GM12878 (cell line): ENCODE data around the gene VAV2. TPM values are rescaled to one million over a fixed set of nuclear protein-coding genes. Genes with fewer than 3 reads are reported as not detected.

Experiments used
- ATAC-seq: fragments of 200-7000 bp; cut with Tn5 transposase; 3 replicates; pipeline ENCODE4 v1.9.1; 2020; ENCODE audit warnings: mild to moderate bottlenecking, moderate library complexity
- BruUV-seq: library from RNA; stranded (reverse); fragments of 400-500 nt; replicated peaks from 2 replicates; lab custom pipeline; 2021; lab: Mats Ljungman, UMichigan
- CTCF ChIA-PET: fragments of 300-600 bp; sonication (Branson Sonifier 250); formaldehyde crosslinking; extraction: SDS; loops from one replicate; lab custom pipeline; 2021; ENCODE audit warnings: inconsistent platforms; lab: Yijun Ruan, JAX
- POLR2A ChIA-PET: fragments of 350-600 bp; formaldehyde crosslinking; extraction: SDS; loops from one replicate; lab custom pipeline; 2021; ENCODE audit warnings: inconsistent platforms; lab: Charles Lee
- RAD21 ChIA-PET: fragments of 300-600 bp; sonication (Branson Sonifier 250); formaldehyde crosslinking; loops from one replicate; lab custom pipeline; 2023; ENCODE audit warnings: antibody characterized with exemption; ENCODE audit not compliant: unreplicated experiment; lab: Charles Lee
- SMC1A ChIA-PET: fragments of 300-600 bp; sonication (Branson Sonifier 250); formaldehyde crosslinking; loops from one replicate; lab custom pipeline; 2023; ENCODE audit not compliant: unreplicated experiment, uncharacterized antibody; lab: Charles Lee
- DNase-seq: peaks from one replicate; pipeline ENCODE4 v3.0.0-alpha.2; 2011; ENCODE audit warnings: low read depth, low spot score
- FAIRE-seq: peaks from 3 replicates; lab custom pipeline; 2011; peaks lifted over from hg19 to GRCh38; lab: Jason Lieb, UNC
- H2AFZ ChIP-seq: 2 replicates; pipeline ENCODE4 v1.6.0; 2011; ENCODE audit warnings: low read depth, low read length, control low read depth; ENCODE audit not compliant: control insufficient read depth
- H3K27ac ChIP-seq: 2 replicates; pipeline ENCODE4 v1.5.1; 2011; ENCODE audit warnings: control low read depth; ENCODE audit not compliant: control insufficient read depth, insufficient read depth
- H3K27me3 ChIP-seq, 2 experiments: replicated peaks in 1 of 2; 2 replicates each; pipeline versions ENCODE4 v1.6.0 to v1.6.1; 2011; ENCODE audit warnings: low read length in 1 of 2; ENCODE audit not compliant: control insufficient read depth in 2 of 2, insufficient read depth in 2 of 2
- H3K36me3 ChIP-seq, 2 experiments: 2 replicates each; pipeline ENCODE4 v1.5.1; 2011; ENCODE audit warnings: low read length in 1 of 2; ENCODE audit not compliant: control insufficient read depth in 2 of 2, insufficient read depth in 2 of 2
- H3K4me1 ChIP-seq: 2 replicates; pipeline ENCODE4 v1.6.1; 2011; ENCODE audit warnings: mild to moderate bottlenecking, low read length, moderate library complexity, mixed read lengths; ENCODE audit not compliant: control insufficient read depth, insufficient read depth
- H3K4me2 ChIP-seq: 2 replicates; pipeline ENCODE4 v1.6.0; 2011; ENCODE audit warnings: control low read depth; ENCODE audit not compliant: control insufficient read depth, insufficient read depth
- H3K4me3 ChIP-seq: fragments of 200-600 bp; sonication (generic); 2 replicates; pipeline ENCODE4 v1.5.1; 2016
- H3K79me2 ChIP-seq: 2 replicates; pipeline ENCODE4 v1.6.0; 2011; ENCODE audit warnings: low read length; ENCODE audit not compliant: control insufficient read depth, insufficient read depth
- H3K9ac ChIP-seq: 2 replicates; pipeline ENCODE4 v1.8.0; 2011; ENCODE audit warnings: low read length, control low read depth, mixed read lengths; ENCODE audit not compliant: control insufficient read depth, insufficient read depth
- H3K9me3 ChIP-seq: replicated peaks from 3 replicates; pipeline ENCODE4 v1.5.1; 2011; ENCODE audit warnings: mild to moderate bottlenecking, low read length; ENCODE audit not compliant: control insufficient read depth, insufficient read depth
- H4K20me1 ChIP-seq: 2 replicates; pipeline ENCODE4 v1.6.0; 2011; ENCODE audit not compliant: control insufficient read depth, insufficient read depth
- KDM1A ChIP-seq: fragments of 200-600 bp; sonication (generic); IDR thresholded peaks from 2 replicates; pipeline ENCODE4 v1.6.1; 2016; ENCODE audit warnings: borderline replicate concordance
- KLF5 ChIP-seq: fragments of 450-650 bp; IDR thresholded peaks from 2 replicates; pipeline ENCODE4 v1.6.1; 2014; ENCODE audit warnings: mild to moderate bottlenecking; ENCODE audit not compliant: partially characterized antibody
- MTA3 ChIP-seq: IDR thresholded peaks from 2 replicates; pipeline ENCODE4 v1.6.1; 2012; ENCODE audit warnings: low read length, inconsistent platforms, borderline replicate concordance
- MYC ChIP-seq: IDR thresholded peaks from 2 replicates; pipeline ENCODE4 v1.6.1; 2011; ENCODE audit warnings: mild to moderate bottlenecking, low read length, moderate library complexity, inconsistent platforms; ENCODE audit not compliant: insufficient read depth, insufficient replicate concordance, insufficient read length, severe bottlenecking
- NFXL1 ChIP-seq: fragments of 450-650 bp; IDR thresholded peaks from 2 replicates; pipeline ENCODE4 v1.6.1; 2017; ENCODE audit warnings: antibody characterized with exemption, mild to moderate bottlenecking, borderline replicate concordance
- NR2F1 ChIP-seq: fragments of 450-650 bp; conservative IDR thresholded peaks from 2 replicates; pipeline ENCODE4 v1.6.1; 2017; ENCODE audit warnings: mild to moderate bottlenecking
- PBX3 ChIP-seq: IDR thresholded peaks from 2 replicates; pipeline ENCODE4 v1.6.1; 2011; ENCODE audit warnings: mild to moderate bottlenecking, low read depth, low read length, moderate library complexity; ENCODE audit not compliant: insufficient replicate concordance
- SIX5 ChIP-seq: IDR thresholded peaks from 2 replicates; pipeline ENCODE4 v1.6.1; 2011; ENCODE audit warnings: mild to moderate bottlenecking, low read depth, low read length, moderate library complexity; ENCODE audit not compliant: severe bottlenecking
- SMC3 ChIP-seq: IDR thresholded peaks from 2 replicates; pipeline ENCODE4 v1.6.1; 2011; ENCODE audit warnings: low read length, improper control_type of control experiment, borderline replicate concordance
- SUPT20H ChIP-seq: IDR thresholded peaks from 2 replicates; pipeline ENCODE4 v1.6.1; 2011; ENCODE audit warnings: low read depth, mild to moderate bottlenecking, low read length, moderate library complexity, borderline replicate concordance; ENCODE audit not compliant: control insufficient read depth
- ZBTB40 ChIP-seq: fragments of 450-650 bp; IDR thresholded peaks from 2 replicates; pipeline ENCODE4 v1.6.1; 2016; ENCODE audit warnings: mild to moderate bottlenecking, moderate library complexity, borderline replicate concordance
- WGBS: methylation state at CpG from one replicate; pipeline ENCODE4 v1.1.6; 2016; ENCODE audit warnings: low lambda C conversion rate; ENCODE audit not compliant: insufficient replicate concordance, insufficient coverage; ENCODE audit errors: missing lambda C conversion rate; 5-methylcytosine and 5-hydroxymethylcytosine counted together
- in situ Hi-C: fragments of 300-500 bp; cut with MboI; formaldehyde crosslinking; loops from 9 replicates; pipeline ENCODE4 v1.14.3; 2018; ENCODE audit warnings: mixed read lengths
- intact Hi-C: fragments of 100-400 bp; cut with micrococcal nuclease; formaldehyde crosslinking; loops from one replicate; pipeline ENCODE4 v1.14.2; 2022; ENCODE audit not compliant: unreplicated experiment
- polyA plus RNA-seq, 11 experiments: library from polyadenylated mRNA; depleted of rRNA in 4 of 11; unstranded in 6 of 11; stranded (reverse) in 5 of 11; fragments of >200 nt; fragmentation: Nextera tagmentation in 4 of 11; fragmentation: Illumina TruSeq in 1 of 11; extraction: Ambion mirVana in 4 of 11; extraction: Trizol in 1 of 11; gene quantifications; 1 replicate in 1 of 11; 2 replicates in 10 of 11; pipeline versions ENCODE4 v1.2.1 to v1.2.3, GENCODE V29; 2011 to 2016; ENCODE audit warnings: inconsistent platforms in 2 of 11, missing spikeins in 2 of 11, low read depth in 1 of 11
- total RNA-seq, 4 experiments: library from RNA; depleted of rRNA in 3 of 4; stranded (reverse); fragments of >200 nt in 3 of 4; fragmentation: Illumina TruSeq in 1 of 4; extraction: Trizol in 1 of 4; gene quantifications; 2 replicates each; pipeline versions ENCODE4 v1.2.1 to v1.2.3, GENCODE V29; 2013 to 2021
- TF ChIP-seq, protein P1 (sequence below): fragments of 450-650 bp; IDR thresholded peaks from 2 replicates; pipeline ENCODE4 v1.6.1; 2018; ENCODE audit warnings: mild to moderate bottlenecking, low read depth, moderate library complexity; ENCODE audit not compliant: partially characterized antibody

Gene VAV2
- total and polyA plus RNA-seq, 10 of the 15 experiments (the other 5 are each of a cell fraction or from before 2014, with no cell fraction given): 0.13 to 43.9 (median 16.9) TPM

GRCh38 chr9:133897675-133898074, 94.4 kb downstream of the VAV2 start:
- H3K4me1 ChIP-seq: peaks cover 25% of the 10 kb centered on the region
- no peak overlapping the region for H3K4me2 ChIP-seq
- no peaks in the 10 kb centered on the region for H3K9me3 ChIP-seq
- no peak overlapping the region for H3K9ac ChIP-seq
- CTCF ChIA-PET: no interaction called here
- SMC1A ChIA-PET: interaction anchor here (0.6 kb wide), 1 partner anchor 202 kb away, joined by 3 read pairs; no protein-coding TSS in a partner anchor
- H3K27ac ChIP-seq: no peak overlapping the region
- H2AFZ ChIP-seq: no peak overlapping the region
- ATAC-seq (no peak), FAIRE-seq (no peak), DNase-seq (no peak)
- H3K27me3 ChIP-seq: no peaks in the 10 kb centered on the region
- RAD21 ChIA-PET: no interaction called here
- H3K36me3 ChIP-seq: peaks cover 0 to 12% of the 10 kb centered on the region in 2 experiments; a peak in 2 of 4 replicates
- peaks cover 32% of the 10 kb centered on the region for H3K79me2 ChIP-seq
- 83% methylated on average over 7 of the region's 7 CpGs for WGBS
- no peaks in the 10 kb centered on the region for H4K20me1 ChIP-seq
- no peak overlapping the region for H3K4me3 ChIP-seq
- intact Hi-C loops (no loop called here), in situ Hi-C loops (no loop called here)
- BruUV-seq: no TSS peak
- POLR2A ChIA-PET: no interaction called here
- no peak for TF ChIP-seq MTA3
- no peak for TF ChIP-seq SMC3
- TF ChIP-seq ZBTB40: no peak
- no peak for TF ChIP-seq PBX3
- no peak for TF ChIP-seq SUPT20H
- TF ChIP-seq, protein P1, sequence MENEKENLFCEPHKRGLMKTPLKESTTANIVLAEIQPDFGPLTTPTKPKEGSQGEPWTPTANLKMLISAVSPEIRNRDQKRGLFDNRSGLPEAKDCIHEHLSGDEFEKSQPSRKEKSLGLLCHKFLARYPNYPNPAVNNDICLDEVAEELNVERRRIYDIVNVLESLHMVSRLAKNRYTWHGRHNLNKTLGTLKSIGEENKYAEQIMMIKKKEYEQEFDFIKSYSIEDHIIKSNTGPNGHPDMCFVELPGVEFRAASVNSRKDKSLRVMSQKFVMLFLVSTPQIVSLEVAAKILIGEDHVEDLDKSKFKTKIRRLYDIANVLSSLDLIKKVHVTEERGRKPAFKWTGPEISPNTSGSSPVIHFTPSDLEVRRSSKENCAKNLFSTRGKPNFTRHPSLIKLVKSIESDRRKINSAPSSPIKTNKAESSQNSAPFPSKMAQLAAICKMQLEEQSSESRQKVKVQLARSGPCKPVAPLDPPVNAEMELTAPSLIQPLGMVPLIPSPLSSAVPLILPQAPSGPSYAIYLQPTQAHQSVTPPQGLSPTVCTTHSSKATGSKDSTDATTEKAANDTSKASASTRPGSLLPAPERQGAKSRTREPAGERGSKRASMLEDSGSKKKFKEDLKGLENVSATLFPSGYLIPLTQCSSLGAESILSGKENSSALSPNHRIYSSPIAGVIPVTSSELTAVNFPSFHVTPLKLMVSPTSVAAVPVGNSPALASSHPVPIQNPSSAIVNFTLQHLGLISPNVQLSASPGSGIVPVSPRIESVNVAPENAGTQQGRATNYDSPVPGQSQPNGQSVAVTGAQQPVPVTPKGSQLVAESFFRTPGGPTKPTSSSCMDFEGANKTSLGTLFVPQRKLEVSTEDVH: no peak
- no peak for TF ChIP-seq KDM1A
- no peak for TF ChIP-seq NFXL1
- no peak for TF ChIP-seq NR2F1
- no peak for TF ChIP-seq KLF5
- TF ChIP-seq SIX5: no peak
- TF ChIP-seq MYC: no peak
